AG08395 (cell line): ENCODE data around the gene TMEM208.

Experiments used
- DNase-seq: peaks from one replicate; pipeline ENCODE4 v3.0.0; 2012; ENCODE audit warnings: mixed read lengths, low spot score

Gene TMEM208

DNA sequence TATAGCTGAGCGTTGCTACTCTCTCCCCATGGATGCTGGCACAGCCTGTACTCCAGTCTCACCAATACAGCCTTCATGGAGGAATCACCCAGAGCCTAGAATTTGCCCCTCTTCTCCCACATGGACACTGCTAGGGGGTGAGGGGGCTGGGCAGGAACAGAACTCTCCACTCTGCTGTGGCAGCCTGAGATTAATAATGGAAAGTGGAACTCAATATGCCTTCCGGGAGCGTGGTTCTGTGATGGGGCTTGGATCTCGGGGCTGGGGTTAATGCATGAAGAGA is 23.1 kb downstream of the TMEM208 start:
- DNase-seq = no peak

- DNase-seq = no peak
Measured at GRCh38 chr16:67252609-67253497, 25.9 kb downstream of the TMEM208 start.

- DNase-seq = no peak
Measured at GRCh38 chr16:67254801-67255552, 28.0 kb downstream of the TMEM208 start.

GRCh38 chr16:67255553-67256221 is 28.8 kb downstream of the TMEM208 start:
- no peak for DNase-seq

GRCh38 chr16:67256701-67257230 is 29.8 kb downstream of the TMEM208 start:
- DNase-seq = no peak

DNA sequence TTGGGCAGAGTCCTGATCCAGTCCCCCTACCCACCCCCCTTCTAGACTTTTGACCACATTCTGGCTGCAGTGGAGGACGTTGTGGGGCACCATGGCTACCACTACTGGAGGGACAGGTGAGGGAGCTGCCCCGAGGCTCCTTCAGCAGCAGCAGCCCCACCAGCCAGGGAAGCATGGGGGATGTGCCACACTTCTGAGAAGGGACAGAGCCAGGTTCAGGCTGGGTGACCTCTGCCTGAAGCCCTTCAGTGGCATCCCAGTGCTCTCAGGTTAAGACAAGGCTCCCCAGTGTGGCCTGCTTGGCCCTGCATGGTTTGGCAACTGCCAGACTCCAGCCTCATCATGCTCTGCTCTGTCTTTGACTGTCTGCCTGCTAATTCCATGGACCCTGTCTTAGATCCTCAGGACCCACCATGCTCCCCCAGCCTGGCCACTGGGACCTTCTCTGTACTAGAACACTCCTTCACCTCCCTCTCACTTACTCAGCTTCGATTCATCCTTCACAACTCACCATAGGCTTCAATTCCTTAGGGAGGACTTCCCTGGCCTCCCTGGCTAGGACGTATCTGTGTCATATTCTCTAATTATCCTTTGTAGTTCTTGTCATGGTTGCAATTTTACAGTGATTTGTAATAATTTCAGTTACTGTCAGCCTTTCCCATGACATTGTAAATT is 30.7 kb downstream of the TMEM208 start:
- peak; percentile 21 for DNase-seq

DNA sequence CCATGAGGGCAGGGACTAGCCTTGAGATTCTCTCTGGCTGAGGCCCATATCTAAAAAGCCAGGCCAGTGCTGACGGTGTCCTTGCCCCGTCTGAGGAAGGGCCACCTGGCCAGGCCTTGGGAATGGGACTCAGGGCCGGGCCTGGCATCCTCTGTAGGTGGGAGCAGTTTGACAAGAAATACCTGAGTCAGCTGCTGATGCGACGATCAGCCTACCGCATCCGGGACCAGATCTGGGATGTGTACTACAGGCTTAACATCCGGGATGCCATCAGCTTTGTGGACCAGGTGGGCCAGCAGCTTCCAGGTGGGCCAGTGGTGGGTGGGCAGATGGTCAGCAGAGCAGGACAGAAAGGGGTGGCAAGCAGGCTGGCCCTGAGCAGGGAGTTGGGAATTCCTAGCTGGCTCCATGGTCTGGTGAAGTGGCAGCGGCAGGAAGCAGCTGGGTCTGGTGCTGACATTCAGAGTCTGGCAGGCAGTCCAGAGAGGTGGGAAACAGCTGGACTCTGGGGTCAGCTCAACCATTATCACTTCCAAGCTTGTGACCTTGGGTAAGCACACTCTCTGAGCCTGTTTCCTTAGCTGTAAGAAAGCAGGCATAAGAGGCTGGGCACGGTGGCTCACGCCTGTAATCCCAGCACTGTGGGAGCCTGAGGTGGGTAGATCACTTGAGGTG is 31.4 kb downstream of the TMEM208 start:
- DNase-seq = no peak

GRCh38 chr16:67259705-67260104 is 32.8 kb downstream of the TMEM208 start:
- DNase-seq = no peak

GRCh38 chr16:67260426-67261063 is 33.6 kb downstream of the TMEM208 start:
- peak; percentile 63 for DNase-seq

DNA sequence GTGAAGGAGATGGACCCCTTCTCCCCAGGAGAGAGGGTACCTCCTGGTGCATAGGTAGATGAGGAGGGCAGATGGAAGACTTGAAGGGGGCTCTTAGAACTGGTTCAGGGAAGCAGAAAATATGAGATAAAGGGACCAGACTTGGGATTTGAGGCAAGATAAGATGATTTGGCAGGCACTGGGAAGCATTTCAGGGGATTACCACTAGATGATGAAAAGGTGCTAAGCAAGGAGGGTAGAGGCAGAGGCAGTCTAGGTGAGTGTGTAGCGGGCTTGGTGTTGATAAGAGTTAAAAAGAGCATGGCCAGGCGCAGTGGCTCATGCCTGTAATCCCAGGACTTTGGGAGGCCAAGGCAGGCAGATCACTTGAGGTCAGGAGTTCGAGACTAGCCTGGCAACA is 36.3 kb downstream of the TMEM208 start:
- no peak for DNase-seq

DNA sequence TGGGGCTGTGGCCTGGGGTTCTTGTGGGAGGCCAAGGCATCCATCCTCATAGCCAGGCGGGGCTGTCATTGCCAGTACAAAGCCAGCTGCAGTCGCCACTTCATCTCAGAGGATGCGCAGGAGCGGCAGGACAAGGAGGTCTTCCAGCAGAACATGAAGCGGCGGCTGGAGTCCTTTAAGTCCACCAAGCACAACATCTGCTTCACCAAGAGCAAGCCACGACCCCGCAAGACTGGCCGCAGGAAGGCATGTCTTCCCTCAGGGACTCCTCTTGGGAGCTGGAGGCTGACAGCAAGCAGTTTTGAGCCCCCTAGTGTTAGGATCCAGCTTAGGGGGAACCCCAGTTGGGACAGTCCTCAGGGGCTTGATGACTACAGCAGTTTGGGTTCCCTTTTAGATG is 37.3 kb downstream of the TMEM208 start:
- DNase-seq = no peak

- no peak for DNase-seq
Measured at GRCh38 chr16:67264866-67265265, 37.9 kb downstream of the TMEM208 start.

- DNase-seq = no peak
Measured at GRCh38 chr16:67265834-67266233, 38.9 kb downstream of the TMEM208 start.

DNA sequence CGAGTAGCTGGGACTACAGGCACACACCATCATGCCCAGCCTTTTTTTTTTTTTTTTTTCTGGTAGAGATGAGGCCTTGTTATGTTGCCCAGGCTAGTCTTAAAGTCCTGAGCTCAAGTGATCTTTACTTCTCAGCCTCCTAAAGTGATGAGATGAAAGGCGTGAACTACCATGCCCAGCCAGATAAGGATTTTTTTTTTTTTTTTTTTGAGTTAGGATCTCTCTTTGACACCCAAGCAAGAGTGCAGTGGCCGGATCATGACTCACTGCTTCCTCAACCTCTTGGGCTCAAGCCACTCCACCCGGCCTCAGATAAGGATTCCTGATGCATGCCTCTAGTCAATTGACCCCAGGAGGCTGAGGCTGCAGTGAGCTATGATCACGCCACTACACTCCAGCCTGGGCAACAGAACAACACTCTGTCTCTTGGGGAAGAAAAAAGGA is 41.2 kb downstream of the TMEM208 start:
- DNase-seq = peak; percentile 88

GRCh38 chr16:67269766-67270165 is 42.8 kb downstream of the TMEM208 start:
- peak; percentile 61 for DNase-seq

GRCh38 chr16:67270931-67271338 is 44.0 kb downstream of the TMEM208 start:
- DNase-seq = no peak

- no peak for DNase-seq
Measured at GRCh38 chr16:67271446-67271845, 44.5 kb downstream of the TMEM208 start.

- DNase-seq = no peak
Measured at GRCh38 chr16:67275321-67275720, 48.4 kb downstream of the TMEM208 start.

DNA sequence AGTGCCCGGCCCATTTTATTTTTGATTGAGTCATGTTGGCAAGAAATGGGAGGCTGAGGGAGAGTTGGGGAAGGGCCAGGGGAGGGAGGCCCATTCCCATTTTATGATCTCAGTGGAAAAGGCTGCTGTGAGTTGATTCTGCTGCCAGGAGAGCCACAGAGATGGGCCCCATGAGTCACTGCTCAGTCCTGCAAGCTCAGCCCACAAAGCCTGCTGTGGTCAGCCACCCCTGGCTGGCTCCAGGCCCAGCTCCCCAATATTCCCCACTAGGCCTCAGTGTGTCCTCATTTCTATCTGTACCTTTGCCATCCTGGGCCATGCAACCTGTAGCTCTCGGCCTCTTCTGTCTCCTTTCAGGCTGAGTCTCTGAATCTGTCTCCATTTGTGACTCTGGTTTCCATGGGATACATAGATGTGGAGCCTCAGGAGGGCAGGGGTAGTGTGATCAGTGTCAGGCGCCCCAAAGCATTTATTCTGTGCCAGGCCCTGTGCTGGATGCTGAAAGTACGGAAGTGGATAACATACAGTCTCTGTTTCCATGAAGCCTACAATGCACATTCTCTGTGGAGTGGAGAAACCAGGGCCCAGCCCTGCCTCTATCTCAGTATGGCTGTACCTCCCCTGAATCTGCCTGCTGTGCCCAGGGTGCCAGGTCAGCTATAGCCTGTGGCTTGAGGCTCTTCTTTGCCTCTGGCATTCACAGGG is 50.5 kb downstream of the TMEM208 start:
- DNase-seq = peak; percentile 98
